HG03039 (cell line): ENCODE results near the gene CLOCK.

ENCODE experiments used
- ATAC-seq: cut with Tn5 transposase; IDR thresholded peaks from one replicate; pipeline ENCODE4 v1.9.1; 2021; ENCODE audit warnings: mild to moderate bottlenecking, moderate library complexity; ENCODE audit not compliant: unreplicated experiment

CLOCK gene

GRCh38 chr4:55435141-55435841, 111.4 kb downstream of the CLOCK start:
- ATAC-seq = peak; percentile 84

- ATAC-seq = no peak
These were observed 114.9 kb downstream of the CLOCK start for GRCh38 chr4:55431710-55432336.

- ATAC-seq = no peak
These were observed 121.9 kb downstream of the CLOCK start for GRCh38 chr4:55424791-55425190.

- no peak for ATAC-seq
These were observed 130.5 kb downstream of the CLOCK start for GRCh38 chr4:55416176-55416575.

GRCh38 chr4:55411621-55412020, 135.1 kb downstream of the CLOCK start:
- no peak for ATAC-seq

GRCh38 chr4:55410431-55410830, 136.3 kb downstream of the CLOCK start:
- ATAC-seq = no peak

GRCh38 chr4:55409468-55410171, 137.1 kb downstream of the CLOCK start:
- no peak for ATAC-seq

- ATAC-seq = no peak
These were observed 138.9 kb downstream of the CLOCK start for GRCh38 chr4:55407764-55408163.

- no peak for ATAC-seq
These were observed 139.6 kb downstream of the CLOCK start for GRCh38 chr4:55407119-55407518.

GRCh38 chr4:55406545-55406944, 140.2 kb downstream of the CLOCK start:
- no peak for ATAC-seq

GRCh38 chr4:55405073-55405472, 141.6 kb downstream of the CLOCK start:
- ATAC-seq = no peak

- ATAC-seq = no peak
These were observed 147.1 kb downstream of the CLOCK start for GRCh38 chr4:55399581-55399980.

- ATAC-seq = no peak
These were observed 147.7 kb downstream of the CLOCK start for GRCh38 chr4:55398966-55399365.

- ATAC-seq = no peak
These were observed 148.2 kb downstream of the CLOCK start for GRCh38 chr4:55398461-55398860.

- ATAC-seq = no peak
These were observed 149.0 kb downstream of the CLOCK start for GRCh38 chr4:55397520-55398321.

- no peak for ATAC-seq
These were observed 149.6 kb downstream of the CLOCK start for GRCh38 chr4:55397126-55397436.

- peak; percentile 26 for ATAC-seq
These were observed 150.2 kb downstream of the CLOCK start for GRCh38 chr4:55396308-55397125.

GRCh38 chr4:55395529-55396307, 151.0 kb downstream of the CLOCK start, which contains the start of gene TMEM165:
TMEM165 (plus strand) TSS chr4:55395957; CDS start chr4:55396190, 233 bp downstream.
- ATAC-seq = peak; percentile 94

- no peak for ATAC-seq
These were observed 151.5 kb downstream of the CLOCK start for GRCh38 chr4:55395218-55395528.
